ENCODE results near the gene ELL.
A peak's percentile ranks its signal among the peaks of the same experiment; 100 is the strongest.

ELL gene

DNA sequence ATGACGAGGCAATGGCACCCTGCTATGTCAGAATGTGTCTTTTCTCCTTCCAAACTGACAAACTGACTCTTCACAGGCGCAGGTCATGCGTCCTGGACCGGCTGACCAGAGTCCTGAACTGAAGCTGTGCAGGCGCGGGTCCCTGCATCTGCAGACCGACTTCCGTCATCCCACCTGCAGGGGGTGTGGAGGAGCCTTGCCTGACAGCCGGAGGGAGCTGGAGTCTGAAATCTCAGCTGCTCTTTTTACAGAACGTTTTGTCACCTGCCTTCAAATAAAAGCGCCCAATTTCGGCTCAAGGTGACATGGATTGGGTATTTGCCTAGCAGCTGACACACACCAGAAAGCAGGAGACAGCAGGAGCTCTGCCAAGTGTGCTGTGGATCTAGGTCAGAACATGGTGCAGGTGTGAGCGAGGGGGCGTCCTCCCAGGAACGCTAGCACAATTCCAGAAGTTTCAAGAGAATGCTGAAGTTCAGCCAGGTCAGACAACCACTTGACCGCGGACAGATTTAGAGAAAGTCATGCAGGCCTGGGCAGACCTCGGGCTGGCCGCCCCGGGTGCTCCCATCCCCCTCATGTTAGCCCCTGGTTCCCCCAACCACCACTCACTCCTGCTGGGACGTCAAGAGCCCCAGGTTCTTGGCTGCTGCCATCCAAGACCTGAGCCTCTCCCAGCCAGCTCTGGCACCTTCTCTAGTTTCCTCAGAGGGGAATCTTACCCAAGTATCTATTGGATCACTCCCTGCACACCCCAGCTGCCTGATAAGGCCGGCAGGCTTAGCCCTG lies 32.8 kb downstream of the ELL start:
- DNase-seq (ENCODE audit: low read depth): no peak
- TF ChIP-seq, protein P1, sequence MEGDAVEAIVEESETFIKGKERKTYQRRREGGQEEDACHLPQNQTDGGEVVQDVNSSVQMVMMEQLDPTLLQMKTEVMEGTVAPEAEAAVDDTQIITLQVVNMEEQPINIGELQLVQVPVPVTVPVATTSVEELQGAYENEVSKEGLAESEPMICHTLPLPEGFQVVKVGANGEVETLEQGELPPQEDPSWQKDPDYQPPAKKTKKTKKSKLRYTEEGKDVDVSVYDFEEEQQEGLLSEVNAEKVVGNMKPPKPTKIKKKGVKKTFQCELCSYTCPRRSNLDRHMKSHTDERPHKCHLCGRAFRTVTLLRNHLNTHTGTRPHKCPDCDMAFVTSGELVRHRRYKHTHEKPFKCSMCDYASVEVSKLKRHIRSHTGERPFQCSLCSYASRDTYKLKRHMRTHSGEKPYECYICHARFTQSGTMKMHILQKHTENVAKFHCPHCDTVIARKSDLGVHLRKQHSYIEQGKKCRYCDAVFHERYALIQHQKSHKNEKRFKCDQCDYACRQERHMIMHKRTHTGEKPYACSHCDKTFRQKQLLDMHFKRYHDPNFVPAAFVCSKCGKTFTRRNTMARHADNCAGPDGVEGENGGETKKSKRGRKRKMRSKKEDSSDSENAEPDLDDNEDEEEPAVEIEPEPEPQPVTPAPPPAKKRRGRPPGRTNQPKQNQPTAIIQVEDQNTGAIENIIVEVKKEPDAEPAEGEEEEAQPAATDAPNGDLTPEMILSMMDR (IDR thresholded peaks at IDR 0.05; ENCODE audit: low read depth, low read length, missing control alignments): peak; percentile 32
- no peak overlapping the region for H3K4me3 ChIP-seq (ENCODE audit: low read depth, low read length)

DNA sequence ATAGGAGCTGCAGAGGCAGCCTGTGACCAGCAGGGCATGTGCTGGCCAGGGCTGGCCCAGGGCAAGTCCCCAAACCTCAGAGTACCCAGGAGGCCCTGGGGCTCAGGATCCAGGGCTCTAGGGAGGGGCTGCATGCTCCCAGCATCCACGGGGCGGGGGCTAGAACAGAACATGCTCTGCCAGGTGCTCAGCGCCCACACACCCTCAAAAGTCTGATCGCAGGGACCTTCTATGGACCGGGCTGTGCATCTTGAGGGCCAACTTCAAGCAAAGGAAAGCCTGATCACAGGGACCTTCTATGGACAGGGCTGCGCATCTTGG lies 33.5 kb downstream of the ELL start:
- DNase-seq (ENCODE audit: low read depth): no peak
- H3K4me3 ChIP-seq (ENCODE audit: low read depth, low read length): no peak overlapping the region
- TF ChIP-seq, protein P1 (IDR thresholded peaks at IDR 0.05; ENCODE audit: low read depth, low read length, missing control alignments): peak; percentile 24

DNA sequence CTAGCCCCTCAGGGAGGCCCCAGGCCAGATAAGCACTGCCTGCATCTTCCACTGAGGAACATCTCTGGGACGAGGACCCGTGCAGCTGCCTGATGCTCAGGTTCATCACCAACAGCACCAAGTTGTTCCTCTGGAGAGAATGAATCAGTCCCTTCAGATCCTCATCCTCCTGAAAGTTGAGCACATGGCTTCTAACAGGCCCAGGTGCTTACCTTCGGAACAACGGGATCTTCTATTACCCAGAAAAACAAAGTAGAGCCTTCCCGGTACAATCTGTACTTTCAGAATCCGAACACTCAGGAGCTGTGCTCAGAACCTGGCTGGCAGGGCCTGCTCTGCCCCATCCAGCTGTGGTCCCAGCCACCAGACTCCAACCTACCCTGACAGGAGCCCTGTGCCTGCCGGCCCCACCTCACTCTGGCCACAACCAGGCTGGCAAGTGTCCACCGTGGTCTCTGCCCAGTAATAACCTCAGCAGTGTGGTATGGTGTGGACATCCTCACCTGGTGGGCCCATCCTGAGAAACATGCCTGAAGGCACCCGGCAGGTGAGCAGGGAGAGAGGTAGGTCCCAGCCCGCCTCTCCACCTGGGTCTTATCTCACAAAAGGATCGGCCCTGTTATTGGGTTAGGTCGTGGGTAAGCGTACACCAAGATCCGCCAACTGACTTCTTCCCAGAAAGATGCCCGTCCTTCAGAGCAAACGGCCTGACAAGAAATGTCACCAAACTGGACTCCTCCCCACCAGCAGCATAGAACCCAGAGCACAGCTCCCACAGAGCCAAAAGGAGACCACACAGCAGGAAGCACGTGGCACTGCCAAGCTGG lies 34.1 kb downstream of the ELL start:
- TF ChIP-seq, protein P1 (IDR thresholded peaks at IDR 0.05; ENCODE audit: low read depth, low read length, missing control alignments): no peak
- DNase-seq (ENCODE audit: low read depth): no peak
- no peak overlapping the region for H3K4me3 ChIP-seq (ENCODE audit: low read depth, low read length)

DNA sequence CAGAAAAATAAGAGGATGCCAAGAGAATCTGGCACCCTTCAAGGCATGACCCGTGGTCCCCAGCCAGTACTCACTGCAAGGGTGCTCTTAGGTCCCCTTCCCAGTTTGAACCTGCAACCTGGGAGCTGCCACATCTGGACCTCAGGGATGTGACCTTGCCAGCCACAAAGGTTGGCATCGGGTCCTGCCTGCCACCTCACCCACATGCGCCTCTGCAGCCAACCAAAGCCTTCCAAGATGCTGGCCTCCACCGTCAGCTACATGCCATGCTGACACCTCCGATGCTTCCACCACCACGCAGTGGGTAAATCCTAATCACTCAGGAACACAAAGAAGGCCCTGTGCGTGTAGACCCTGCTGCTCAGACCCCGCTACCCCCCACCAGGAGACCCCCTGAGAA lies 35.1 kb downstream of the ELL start:
- no peak overlapping the region for H3K4me3 ChIP-seq (ENCODE audit: low read depth, low read length)
- DNase-seq (ENCODE audit: low read depth): no peak
- TF ChIP-seq, protein P1 (IDR thresholded peaks at IDR 0.05; ENCODE audit: low read depth, low read length, missing control alignments): no peak

DNA sequence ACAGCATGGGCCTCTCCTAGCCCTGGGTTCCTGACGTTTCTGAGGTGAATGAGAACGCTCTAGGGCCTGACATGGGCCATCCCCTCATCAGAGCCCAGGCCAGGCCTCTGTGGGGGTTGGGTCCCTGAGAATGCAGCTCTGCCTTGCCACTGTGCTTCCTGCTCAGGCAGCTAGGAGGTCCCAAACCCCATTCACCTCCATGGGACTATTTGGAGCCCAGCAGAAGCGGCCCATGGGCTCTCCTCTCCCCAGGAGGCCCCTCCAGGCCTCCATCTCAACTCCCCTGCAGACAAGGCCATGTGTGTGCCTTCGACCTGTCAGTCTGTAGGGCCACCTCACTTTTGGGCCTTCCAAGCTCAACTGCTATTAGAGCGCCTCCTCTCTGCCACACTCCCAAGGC lies 36.9 kb downstream of the ELL start:
- H3K4me3 ChIP-seq (ENCODE audit: low read depth, low read length): no peak overlapping the region
- TF ChIP-seq, protein P1 (IDR thresholded peaks at IDR 0.05; ENCODE audit: low read depth, low read length, missing control alignments): no peak
- no peak for DNase-seq (ENCODE audit: low read depth)

DNA sequence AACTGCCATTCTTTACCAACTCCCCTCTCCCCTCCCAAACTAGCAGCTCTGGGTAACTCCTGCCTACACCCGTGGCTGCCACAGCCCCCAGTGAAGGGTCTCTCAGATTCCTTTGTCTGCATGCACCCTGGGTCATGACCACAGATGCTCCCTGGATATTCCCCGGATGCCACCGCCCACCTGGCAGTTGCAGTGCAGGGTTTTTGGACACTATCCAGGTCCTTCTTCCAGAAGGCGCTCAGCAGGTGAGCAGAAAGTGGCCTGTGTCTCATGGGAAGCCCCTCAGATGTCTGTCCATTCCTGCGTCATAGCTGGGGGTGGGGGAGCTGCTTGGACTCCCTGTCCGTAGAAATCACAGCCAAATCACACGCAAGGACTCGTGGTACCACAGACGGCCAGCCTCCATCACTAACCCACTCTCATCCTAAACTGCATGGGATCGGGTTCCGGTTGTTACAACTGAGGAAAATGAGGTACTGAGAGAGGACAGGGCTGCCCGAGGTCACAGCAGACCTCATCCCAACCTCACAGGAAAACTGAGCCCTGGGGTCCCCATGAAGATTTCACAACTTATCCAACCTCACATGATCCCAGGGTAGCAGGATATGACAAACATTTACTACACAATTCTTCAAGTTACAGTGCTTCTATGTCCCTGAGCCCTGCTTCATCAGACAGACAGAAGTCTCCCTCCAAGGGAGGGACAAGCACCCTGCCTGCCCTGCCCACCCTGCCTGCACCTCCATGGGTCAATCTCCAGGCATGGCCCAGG lies 38.6 kb downstream of the ELL start:
- no peak for DNase-seq (ENCODE audit: low read depth)
- no peak overlapping the region for H3K4me3 ChIP-seq (ENCODE audit: low read depth, low read length)
- TF ChIP-seq, protein P1 (IDR thresholded peaks at IDR 0.05; ENCODE audit: low read depth, low read length, missing control alignments): no peak
